ENCODE results near the gene GNA14.
"Not testable (repeated sequence)": the region's sequence is repeated elsewhere in the genome, so short reads cannot be mapped to it uniquely, and the experiment has no call there.

The GNA14 gene

DNA sequence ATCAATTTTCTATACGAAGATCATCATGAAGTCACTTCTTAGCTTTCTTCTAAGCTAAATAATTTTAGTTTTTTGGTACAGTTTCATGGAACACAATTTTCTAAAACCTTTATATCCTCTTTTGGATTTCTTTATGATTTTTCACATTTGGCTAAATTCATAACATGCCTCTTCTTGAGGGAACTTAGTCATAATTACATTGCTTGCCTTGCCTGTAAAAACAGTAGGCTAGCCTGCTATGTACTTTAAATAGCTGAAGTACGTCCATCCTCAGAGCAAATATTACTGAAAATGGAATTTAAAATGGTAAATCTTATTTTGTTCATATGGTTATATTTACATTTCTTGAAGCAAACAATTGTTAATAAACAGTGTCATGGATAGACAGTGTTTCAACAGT is 245.8 kb downstream of the GNA14 start:
- Histone ChIP-seq H4K12ac (ENCODE audit: low read depth, low read length) (no peak overlapping the region), H3K27me3 (ENCODE audit: insufficient read depth, low read length) (no peaks in the 10 kb centered on the region), H2AFZ (ENCODE audit: insufficient read depth, low read length, poor library complexity) (no peak overlapping the region), H3K14ac (ENCODE audit: low read length) (no peak overlapping the region), H2BK5ac (ENCODE audit: low read depth, low read length, poor library complexity) (no peak overlapping the region), H3K23ac (ENCODE audit: low read length) (no peak overlapping the region), H3K18ac (ENCODE audit: low read length) (no peak overlapping the region), H4K8ac (ENCODE audit: low read depth, low read length) (no peak overlapping the region), H3K36me3 (ENCODE audit: control insufficient read depth in 1 of 2, insufficient read depth in 2 of 2, low read length in 2 of 2) (peaks cover 0 to 3% of the 10 kb centered on the region in 2 experiments), H2BK12ac (ENCODE audit: low read length) (no peak overlapping the region), H3K27ac (ENCODE audit: low read depth, low read length) (no peak overlapping the region), H3K9ac (ENCODE audit: low read length) (no peak overlapping the region), H3K4me3 (ENCODE audit: low read depth, low read length) (no peak overlapping the region), H3K4ac (ENCODE audit: low read depth, low read length) (no peak overlapping the region), H3K79me1 (ENCODE audit: low read length) (no peaks in the 10 kb centered on the region), H2BK120ac (ENCODE audit: insufficient read depth, low read length, poor library complexity) (no peak overlapping the region), H2AK5ac (ENCODE audit: low read length) (no peak overlapping the region), H3K4me1 (ENCODE audit: control insufficient read depth in 1 of 2, insufficient read depth in 2 of 2, low read length in 2 of 2) (no peaks in the 10 kb centered on the region), H4K91ac (ENCODE audit: low read depth, low read length) (no peak overlapping the region), H3K79me2 (ENCODE audit: control insufficient read depth, insufficient read depth, low read length, poor library complexity) (no peaks in the 10 kb centered on the region), H3K9me3 (ENCODE audit: insufficient read depth, low read depth, low read length) (no peaks in the 10 kb centered on the region), H3K4me2 (ENCODE audit: low read length) (no peak overlapping the region)
- no CpG with 5 or more reads among the region's 2 CpGs for WGBS (ENCODE audit: extremely low coverage, insufficient coverage, insufficient read length)
- DNase-seq: no peak

DNA sequence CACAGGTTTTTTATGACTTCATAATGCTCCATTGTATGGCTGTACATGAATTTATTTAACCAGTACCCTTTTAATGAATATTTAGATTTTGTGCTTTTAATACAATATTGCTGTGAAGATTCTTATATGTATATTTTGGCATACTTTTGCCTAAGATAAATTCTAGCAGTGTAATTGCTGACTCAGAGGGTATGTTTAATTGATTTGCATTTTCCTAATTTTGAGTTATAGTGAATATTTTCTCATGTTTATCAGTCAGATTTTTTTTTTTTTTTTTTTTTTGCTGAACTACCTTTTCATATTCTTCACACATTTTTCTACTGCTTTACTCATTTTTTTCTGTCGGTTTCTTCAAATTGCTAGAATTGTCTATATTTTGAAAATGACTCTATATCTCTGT is 248.2 kb downstream of the GNA14 start:
- no peak overlapping the region for H4K91ac ChIP-seq (ENCODE audit: low read depth, low read length)
- H3K79me1 ChIP-seq (ENCODE audit: low read length): no peaks in the 10 kb centered on the region
- no peaks in the 10 kb centered on the region for H3K4me1 ChIP-seq (ENCODE audit: control insufficient read depth in 1 of 2, insufficient read depth in 2 of 2, low read length in 2 of 2)
- no peaks in the 10 kb centered on the region for H3K27me3 ChIP-seq (ENCODE audit: insufficient read depth, low read length)
- no peak overlapping the region for H3K4me3 ChIP-seq (ENCODE audit: low read depth, low read length)
- no CpG with 5 or more reads among the region's 1 CpG for WGBS (ENCODE audit: extremely low coverage, insufficient coverage, insufficient read length)
- no peak overlapping the region for H2BK12ac ChIP-seq (ENCODE audit: low read length)
- H4K8ac ChIP-seq (ENCODE audit: low read depth, low read length): no peak overlapping the region
- no peak overlapping the region for H3K18ac ChIP-seq (ENCODE audit: low read length)
- no peak overlapping the region for H3K9ac ChIP-seq (ENCODE audit: low read length)
- no peaks in the 10 kb centered on the region for H3K79me2 ChIP-seq (ENCODE audit: control insufficient read depth, insufficient read depth, low read length, poor library complexity)
- DNase-seq: no peak
- no peak overlapping the region for H3K4me2 ChIP-seq (ENCODE audit: low read length)
- H3K9me3 ChIP-seq (ENCODE audit: insufficient read depth, low read depth, low read length): no peaks in the 10 kb centered on the region
- no peak overlapping the region for H3K4ac ChIP-seq (ENCODE audit: low read depth, low read length)
- no peak overlapping the region for H2BK120ac ChIP-seq (ENCODE audit: insufficient read depth, low read length, poor library complexity)
- H2BK5ac ChIP-seq (ENCODE audit: low read depth, low read length, poor library complexity): no peak overlapping the region
- no peak overlapping the region for H2AK5ac ChIP-seq (ENCODE audit: low read length)
- H2AFZ ChIP-seq (ENCODE audit: insufficient read depth, low read length, poor library complexity): no peak overlapping the region
- H3K36me3 ChIP-seq (ENCODE audit: control insufficient read depth in 1 of 2, insufficient read depth in 2 of 2, low read length in 2 of 2): no peaks in the 10 kb centered on the region
- no peak overlapping the region for H3K23ac ChIP-seq (ENCODE audit: low read length)
- H3K27ac ChIP-seq (ENCODE audit: low read depth, low read length): no peak overlapping the region
- no peak overlapping the region for H4K12ac ChIP-seq (ENCODE audit: low read depth, low read length)
- no peak overlapping the region for H3K14ac ChIP-seq (ENCODE audit: low read length)

DNA sequence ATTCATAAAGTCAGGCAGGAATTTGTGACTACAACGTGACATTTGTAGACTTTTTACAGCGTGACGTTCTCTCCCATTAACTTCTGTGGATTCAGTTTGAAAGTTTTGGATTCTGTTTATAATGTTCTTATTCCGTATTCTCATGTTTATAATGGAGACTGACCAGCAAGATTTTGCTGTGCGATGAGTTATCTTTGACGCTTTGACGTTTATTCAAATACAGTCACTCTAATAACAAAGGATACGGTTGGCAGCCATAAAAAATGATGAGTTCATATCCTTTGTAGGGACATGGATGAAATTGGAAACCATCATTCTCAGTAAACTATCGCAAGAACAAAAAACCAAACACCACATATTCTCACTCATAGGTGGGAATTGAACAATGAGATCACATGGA is 249.5 kb downstream of the GNA14 start:
- H3K36me3 ChIP-seq (ENCODE audit: control insufficient read depth in 1 of 2, insufficient read depth in 2 of 2, low read length in 2 of 2); H2AFZ ChIP-seq (ENCODE audit: insufficient read depth, low read length, poor library complexity); H3K79me1 ChIP-seq (ENCODE audit: low read length); H3K27me3 ChIP-seq (ENCODE audit: insufficient read depth, low read length); H2BK5ac ChIP-seq (ENCODE audit: low read depth, low read length, poor library complexity); H3K9me3 ChIP-seq (ENCODE audit: insufficient read depth, low read depth, low read length); H3K4me2 ChIP-seq (ENCODE audit: low read length); H3K79me2 ChIP-seq (ENCODE audit: control insufficient read depth, insufficient read depth, low read length, poor library complexity); H2AK5ac ChIP-seq (ENCODE audit: low read length); H2BK120ac ChIP-seq (ENCODE audit: insufficient read depth, low read length, poor library complexity); H3K23ac ChIP-seq (ENCODE audit: low read length); H3K4me1 ChIP-seq (ENCODE audit: control insufficient read depth in 1 of 2, insufficient read depth in 2 of 2, low read length in 2 of 2); H3K4ac ChIP-seq (ENCODE audit: low read depth, low read length); H4K12ac ChIP-seq (ENCODE audit: low read depth, low read length); H3K14ac ChIP-seq (ENCODE audit: low read length); DNase-seq; H3K9ac ChIP-seq (ENCODE audit: low read length); H4K91ac ChIP-seq (ENCODE audit: low read depth, low read length); H3K4me3 ChIP-seq (ENCODE audit: low read depth, low read length); H3K27ac ChIP-seq (ENCODE audit: low read depth, low read length); H3K18ac ChIP-seq (ENCODE audit: low read length); H4K8ac ChIP-seq (ENCODE audit: low read depth, low read length); H2BK12ac ChIP-seq (ENCODE audit: low read length): not testable (repeated sequence)
- no CpG with 5 or more reads among the region's 9 CpGs for WGBS (ENCODE audit: extremely low coverage, insufficient coverage, insufficient read length)

DNA sequence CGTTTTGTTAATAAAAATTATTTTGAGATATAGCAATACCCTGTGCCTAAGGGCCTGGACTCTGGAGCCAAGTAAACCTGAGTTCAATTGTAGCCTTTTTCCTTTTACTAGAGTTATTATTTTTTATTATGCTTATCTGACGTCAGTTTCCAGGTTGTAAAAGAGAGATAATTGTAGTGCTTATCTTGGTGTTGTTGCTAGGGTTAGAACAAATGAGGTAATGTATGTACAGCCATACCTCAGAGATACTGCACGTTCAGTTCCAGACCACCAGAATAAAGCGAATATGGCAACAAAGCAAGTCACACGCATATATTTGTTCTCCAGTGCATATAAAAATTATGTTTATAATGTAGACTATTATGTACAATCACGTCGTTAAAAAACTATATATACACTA is 255.8 kb downstream of the GNA14 start:
- H3K79me2 ChIP-seq (ENCODE audit: control insufficient read depth, insufficient read depth, low read length, poor library complexity): no peaks in the 10 kb centered on the region
- no peak overlapping the region for H3K23ac ChIP-seq (ENCODE audit: low read length)

More for the DNA sequence above, 255.8 kb downstream of the GNA14 start:
- no peak overlapping the region for H2BK12ac ChIP-seq (ENCODE audit: low read length)
- no peak for DNase-seq
- no peak overlapping the region for H4K91ac ChIP-seq (ENCODE audit: low read depth, low read length)
- no peak overlapping the region for H2AK5ac ChIP-seq (ENCODE audit: low read length)
- H2BK5ac ChIP-seq (ENCODE audit: low read depth, low read length, poor library complexity): no peak overlapping the region
- WGBS (ENCODE audit: extremely low coverage, insufficient coverage, insufficient read length): no CpG with 5 or more reads among the region's 7 CpGs
- no peak overlapping the region for H3K14ac ChIP-seq (ENCODE audit: low read length)
- H3K27me3 ChIP-seq (ENCODE audit: insufficient read depth, low read length): no peaks in the 10 kb centered on the region
- no peak overlapping the region for H3K18ac ChIP-seq (ENCODE audit: low read length)
- H2BK120ac ChIP-seq (ENCODE audit: insufficient read depth, low read length, poor library complexity): no peak overlapping the region
- no peak overlapping the region for H2AFZ ChIP-seq (ENCODE audit: insufficient read depth, low read length, poor library complexity)
- no peak overlapping the region for H3K4me3 ChIP-seq (ENCODE audit: low read depth, low read length)
- H3K4me2 ChIP-seq (ENCODE audit: low read length): no peak overlapping the region
- H4K12ac ChIP-seq (ENCODE audit: low read depth, low read length): no peak overlapping the region
- no peak overlapping the region for H3K4ac ChIP-seq (ENCODE audit: low read depth, low read length)
- no peaks in the 10 kb centered on the region for H3K9me3 ChIP-seq (ENCODE audit: insufficient read depth, low read depth, low read length)
- no peak overlapping the region for H3K9ac ChIP-seq (ENCODE audit: low read length)
- no peak overlapping the region for H4K8ac ChIP-seq (ENCODE audit: low read depth, low read length)
- H3K27ac ChIP-seq (ENCODE audit: low read depth, low read length): no peak overlapping the region
- no peaks in the 10 kb centered on the region for H3K36me3 ChIP-seq (ENCODE audit: control insufficient read depth in 1 of 2, insufficient read depth in 2 of 2, low read length in 2 of 2)
- H3K79me1 ChIP-seq (ENCODE audit: low read length): no peaks in the 10 kb centered on the region
- no peaks in the 10 kb centered on the region for H3K4me1 ChIP-seq (ENCODE audit: control insufficient read depth in 1 of 2, insufficient read depth in 2 of 2, low read length in 2 of 2)

Measured in trophoblast cell (in vitro differentiated cells and primary cell).